GM18505 (cell line): ENCODE data around the gene GSTM5.
"Not testable (repeated sequence)": the region's sequence is repeated elsewhere in the genome, so short reads cannot be mapped to it uniquely, and the experiment has no call there.

ENCODE experiments used
- ATAC-seq: cut with Tn5 transposase; IDR thresholded peaks from one replicate; pipeline ENCODE4 v1.9.1; 2021; ENCODE audit not compliant: unreplicated experiment
- POLR2A ChIP-seq: IDR thresholded peaks from 4 replicates; pipeline ENCODE4 v1.6.1; 2011; ENCODE audit warnings: borderline replicate concordance; ENCODE audit not compliant: insufficient read depth, insufficient read length; ENCODE audit errors: extremely low read depth

Gene GSTM5

DNA sequence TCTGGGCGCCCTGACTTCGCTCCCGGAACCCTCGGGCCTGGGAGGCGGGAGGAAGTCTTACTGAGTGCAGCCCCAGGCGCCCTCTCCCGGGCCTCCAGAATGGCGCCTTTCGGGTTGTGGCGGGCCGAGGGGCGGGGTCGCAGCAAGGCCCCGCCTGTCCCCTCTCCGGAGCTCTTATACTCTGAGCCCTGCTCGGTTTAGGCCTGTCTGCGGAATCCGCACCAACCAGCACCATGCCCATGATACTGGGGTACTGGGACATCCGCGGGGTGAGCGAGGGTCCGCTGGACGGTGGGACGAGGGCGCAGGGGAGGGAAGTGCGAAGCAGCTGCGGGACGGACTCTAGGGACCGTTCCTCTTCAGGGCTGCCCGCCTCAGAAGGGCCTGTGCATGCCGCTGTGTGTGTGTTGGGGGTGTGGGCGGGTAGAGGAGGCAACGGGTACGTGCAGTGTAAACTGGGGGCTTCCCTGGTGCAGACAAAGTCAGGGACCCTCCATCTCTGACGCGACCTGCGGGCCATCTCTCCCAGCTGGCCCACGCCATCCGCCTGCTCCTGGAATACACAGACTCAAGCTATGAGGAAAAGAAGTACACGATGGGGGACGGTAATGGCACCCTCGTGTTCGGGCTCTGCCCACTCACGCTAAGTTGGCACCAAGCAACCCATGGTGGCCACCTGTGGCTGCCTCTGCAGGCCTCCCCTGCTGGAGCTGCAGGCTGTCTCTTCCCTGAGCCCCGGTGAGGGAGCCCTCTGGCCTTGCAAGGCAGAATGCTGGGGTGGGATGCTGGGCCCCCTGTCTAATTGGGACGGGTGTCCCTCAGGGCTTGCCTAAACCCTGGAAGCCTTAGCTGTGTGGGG lies 24.2 kb upstream of the GSTM5 start, which contains the start of gene GSTM1:
Gene GSTM1, plus strand, starts transcription at position 177 of the 859 bp plus-strand sequence. Its CDS starts 57 bp downstream, at position 234.
- no peak for ATAC-seq
- no peak for TF ChIP-seq POLR2A

GRCh38 chr1:109689844-109690405 lies 22.1 kb upstream of the GSTM5 start:
- no peak for ATAC-seq
- TF ChIP-seq POLR2A, result no peak

- TF ChIP-seq POLR2A, result no peak
Observed at GRCh38 chr1:109691759-109692158, 20.3 kb upstream of the GSTM5 start.

GRCh38 chr1:109694400-109694799 lies 17.7 kb upstream of the GSTM5 start:
- ATAC-seq, result not testable (repeated sequence)

More at GRCh38 chr1:109691759-109692158, 20.3 kb upstream of the GSTM5 start:
- no peak for ATAC-seq

- ATAC-seq, result not testable (repeated sequence)
Observed at GRCh38 chr1:109695138-109695537, 16.9 kb upstream of the GSTM5 start.

GRCh38 chr1:109697066-109697465 lies 15.0 kb upstream of the GSTM5 start:
- ATAC-seq, result no peak
- no peak for TF ChIP-seq POLR2A

GRCh38 chr1:109697861-109698260 lies 14.2 kb upstream of the GSTM5 start:
- not testable (repeated sequence) for ATAC-seq

DNA sequence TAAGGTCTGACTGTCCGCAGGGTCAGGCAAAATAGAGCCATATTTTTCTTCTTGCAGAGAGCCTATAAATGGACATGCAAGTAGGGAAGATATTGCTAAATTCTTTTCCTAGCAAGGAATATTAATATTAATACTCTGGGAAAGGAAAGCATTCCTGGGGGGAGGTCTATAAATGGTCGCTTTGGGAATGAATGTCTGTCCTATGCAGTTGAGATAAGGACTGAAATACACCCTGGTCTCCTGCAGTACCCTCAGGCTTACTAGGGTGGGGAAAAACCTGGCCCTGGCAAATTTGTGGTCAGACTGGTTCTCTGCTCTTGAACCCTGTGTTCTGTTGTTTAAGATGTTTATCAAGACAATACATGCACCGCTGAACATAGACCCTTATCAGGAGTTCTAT lies 9.1 kb upstream of the GSTM5 start:
- ATAC-seq, result not testable (repeated sequence)

DNA sequence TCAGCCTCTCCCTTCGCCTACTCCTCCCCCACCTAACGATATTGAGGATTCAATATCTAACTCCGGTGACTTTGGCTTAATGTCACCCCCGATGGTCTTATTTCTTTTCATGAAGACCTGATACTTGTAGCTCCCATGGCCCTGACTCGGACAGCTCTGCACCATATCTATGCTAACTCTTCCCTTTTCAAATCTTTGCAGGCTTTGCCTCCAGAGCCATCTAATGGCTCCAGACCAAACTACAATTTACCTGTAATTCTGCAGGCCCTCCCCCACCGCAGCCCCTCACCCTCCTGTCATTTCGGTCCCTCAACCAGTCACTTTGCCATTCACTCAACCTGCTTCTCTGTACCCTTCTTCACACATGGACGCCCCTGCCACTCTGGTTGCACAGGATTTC lies 7.9 kb upstream of the GSTM5 start:
- no peak for ATAC-seq
- TF ChIP-seq POLR2A, result no peak

DNA sequence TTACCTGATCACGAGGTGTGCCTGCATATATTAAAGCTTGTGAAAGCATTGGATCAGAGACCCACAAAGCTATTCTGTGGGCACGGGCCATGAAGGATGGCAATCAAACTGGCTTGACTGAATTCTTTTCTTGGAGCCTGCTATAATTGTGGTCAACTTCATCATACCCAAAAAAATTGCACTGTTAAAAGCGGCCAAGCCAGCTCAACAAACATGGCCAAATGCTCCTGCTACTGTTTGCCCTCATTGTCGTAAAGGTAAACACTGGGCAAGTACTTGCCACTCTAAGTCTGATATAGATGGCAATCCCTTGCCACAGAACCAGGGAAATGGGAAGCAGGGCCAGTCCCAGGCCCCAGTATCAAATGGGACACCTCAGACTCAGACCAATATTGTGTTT lies 6.6 kb upstream of the GSTM5 start:
- ATAC-seq, result no peak
- TF ChIP-seq POLR2A, result no peak

DNA sequence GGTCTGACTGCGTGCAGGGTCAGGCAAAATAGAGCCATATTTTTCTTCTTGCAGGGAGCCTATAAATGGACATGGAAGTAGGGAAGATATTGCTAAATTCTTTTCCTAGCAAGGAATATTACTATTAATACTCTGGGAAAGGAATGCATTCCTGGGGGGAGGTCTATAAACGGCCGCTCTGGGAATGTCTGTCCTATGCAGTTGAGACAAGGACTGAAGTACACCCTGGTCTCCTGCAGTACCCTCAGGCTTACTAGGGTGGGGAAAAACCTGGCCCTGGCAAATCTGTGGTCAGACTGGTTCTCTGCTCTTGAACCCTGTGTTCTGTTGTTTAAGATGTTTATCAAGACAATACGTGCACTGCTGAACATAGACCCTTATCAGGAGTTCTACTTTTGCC lies 3.1 kb upstream of the GSTM5 start:
- not testable (repeated sequence) for ATAC-seq

DNA sequence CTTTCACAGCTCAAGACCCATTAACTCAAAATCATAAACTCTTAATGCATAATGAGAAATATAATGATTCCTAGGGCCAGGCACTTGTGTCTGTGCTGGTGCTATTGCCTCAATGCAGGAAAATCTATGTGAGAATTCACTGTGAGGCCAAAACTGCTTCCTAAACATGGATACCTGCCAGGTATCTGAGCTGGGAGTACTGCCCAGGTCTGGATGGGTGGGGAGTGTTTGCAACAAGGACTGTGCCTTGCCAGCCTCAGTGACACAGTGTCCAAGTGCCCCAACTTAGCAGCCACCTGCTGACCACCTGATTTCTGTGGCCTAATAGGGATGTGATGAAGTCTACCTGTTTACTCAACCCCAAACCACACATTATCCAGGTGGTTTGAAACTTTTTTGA lies 2.2 kb upstream of the GSTM5 start:
- not testable (repeated sequence) for ATAC-seq

- ATAC-seq, result no peak
- no peak for TF ChIP-seq POLR2A
Observed at GRCh38 chr1:109712321-109712864, 342 bp downstream of the GSTM5 start.

DNA sequence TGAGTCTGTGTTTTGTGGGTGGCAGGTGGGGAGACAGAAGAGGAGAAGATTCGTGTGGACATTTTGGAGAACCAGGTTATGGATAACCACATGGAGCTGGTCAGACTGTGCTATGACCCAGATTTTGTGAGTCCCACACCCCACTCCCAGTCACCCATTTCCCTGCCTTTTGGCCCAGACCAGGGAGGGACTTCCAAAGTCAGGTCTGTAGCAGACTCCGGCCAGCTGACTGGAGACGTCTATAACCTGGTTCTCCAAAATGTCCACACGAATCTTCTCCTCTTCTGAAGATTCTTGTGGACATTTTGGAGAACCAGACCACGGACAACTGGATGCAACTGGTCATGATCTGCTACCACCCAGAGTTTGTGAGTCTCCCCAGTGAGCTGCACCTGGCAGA lies 1.6 kb downstream of the GSTM5 start:
- ATAC-seq, result no peak
- TF ChIP-seq POLR2A, result no peak
